OCI-LY7 (cell line): ENCODE data around the gene FBXO11. TPM values are rescaled to one million over a fixed set of nuclear protein-coding genes. Genes with fewer than 3 reads are reported as not detected.

Experiments used
- BruUV-seq: library from RNA; stranded (reverse); fragments of 400-500 nt; replicated peaks from 2 replicates; lab custom pipeline; 2021; lab: Mats Ljungman, UMichigan
- CTCF ChIA-PET: fragments of 300-600 bp; sonication (Branson Sonifier 250); formaldehyde crosslinking; loops from one replicate; lab custom pipeline; 2022; ENCODE audit warnings: antibody characterized with exemption; ENCODE audit not compliant: unreplicated experiment; lab: Charles Lee
- POLR2A ChIA-PET: fragments of 300-600 bp; sonication (Branson Sonifier 250); formaldehyde crosslinking; loops from one replicate; lab custom pipeline; 2022; ENCODE audit warnings: antibody characterized with exemption; lab: Charles Lee
- DNase-seq: peaks from one replicate; pipeline ENCODE4 v3.0.0-alpha.2; 2015; ENCODE audit warnings: low spot score
- H2AFZ ChIP-seq: fragments of 200-600 bp; sonication (generic), shearing (Covaris generic); 2 replicates; pipeline ENCODE4 v1.6.1; 2014; ENCODE audit warnings: mild to moderate bottlenecking, antibody characterized with exemption, low read length, moderate library complexity
- H3K27ac ChIP-seq: fragments of 200-600 bp; sonication (generic); 2 replicates; pipeline ENCODE4 v1.5.1; 2014; ENCODE audit warnings: mixed run types, low read depth, mild to moderate bottlenecking, moderate library complexity, low read length, inconsistent platforms; ENCODE audit not compliant: poor library complexity, severe bottlenecking
- H3K36me3 ChIP-seq: fragments of 200-600 bp; sonication (generic); 2 replicates; pipeline ENCODE4 v1.6.1; 2014; ENCODE audit warnings: mild to moderate bottlenecking, antibody characterized with exemption, low read length, moderate library complexity, mixed read lengths; ENCODE audit not compliant: insufficient read depth
- H3K4me1 ChIP-seq: fragments of 200-600 bp; sonication (generic); 2 replicates; pipeline ENCODE4 v1.5.1; 2014; ENCODE audit warnings: mild to moderate bottlenecking, low read length; ENCODE audit not compliant: insufficient read depth, poor library complexity, severe bottlenecking
- H3K4me2 ChIP-seq: fragments of 200-600 bp; sonication (generic); 2 replicates; pipeline ENCODE4 v1.6.1; 2014; ENCODE audit warnings: mild to moderate bottlenecking, low read length
- H3K4me3 ChIP-seq: fragments of 200-600 bp; sonication (generic); 2 replicates; pipeline ENCODE4 v1.5.1; 2014; ENCODE audit warnings: mild to moderate bottlenecking, low read depth, low read length; ENCODE audit not compliant: poor library complexity, severe bottlenecking
- H3K79me2 ChIP-seq: fragments of 200-600 bp; sonication (generic); 2 replicates; pipeline ENCODE4 v1.6.1; 2016; ENCODE audit warnings: low read depth, mild to moderate bottlenecking, low read length, moderate library complexity, mixed read lengths; ENCODE audit not compliant: insufficient read depth
- H3K9me2 ChIP-seq: fragments of 200-600 bp; sonication (generic); 2 replicates; pipeline ENCODE4 v1.6.1; 2016; ENCODE audit warnings: mild to moderate bottlenecking, low read length, mixed read lengths; ENCODE audit not compliant: insufficient read depth
- H3K9me3 ChIP-seq: fragments of 200-600 bp; sonication (generic); 2 replicates; pipeline ENCODE4 v1.6.1; 2014; ENCODE audit warnings: mild to moderate bottlenecking, mixed run types, low read length, mixed read lengths
- H4K20me1 ChIP-seq: fragments of 200-600 bp; sonication (generic); 2 replicates; pipeline ENCODE4 v1.6.1; 2014; ENCODE audit warnings: mild to moderate bottlenecking, antibody characterized with exemption, low read length, moderate library complexity, mixed read lengths; ENCODE audit not compliant: insufficient read depth
- CTCF ChIP-seq: fragments of 200-600 bp; sonication (generic); conservative IDR thresholded peaks from 2 replicates; pipeline ENCODE4 v1.5.1; 2014; ENCODE audit warnings: mild to moderate bottlenecking, antibody characterized with exemption, low read length, moderate library complexity, mixed read lengths
- EZH2phosphoT487 ChIP-seq: fragments of 200-600 bp; sonication (generic); IDR thresholded peaks from 2 replicates; pipeline ENCODE4 v1.6.1; 2018; ENCODE audit warnings: low read depth, borderline replicate concordance, mild to moderate bottlenecking, mixed run types, antibody characterized with exemption, low read length, moderate library complexity, mixed read lengths
- intact Hi-C: fragments of 100-400 bp; cut with micrococcal nuclease; formaldehyde crosslinking; loops from one replicate; pipeline ENCODE4 v1.10.0; 2022; ENCODE audit not compliant: unreplicated experiment
- total RNA-seq, 2 experiments: library from RNA; depleted of rRNA in 1 of 2; stranded (reverse); fragments of >200 nt in 1 of 2; shearing (Covaris generic) in 1 of 2; gene quantifications; 2 replicates each; pipeline ENCODE4 v1.2.3, GENCODE V29; 2014 to 2022

Gene FBXO11
- total RNA-seq, 2 experiments from 2014 or later = 31.9 to 73.2 TPM

GRCh38 chr2:47870641-47871540, 35.4 kb downstream of the FBXO11 start:
- intact Hi-C loops = no loop called here
- no peaks in the 10 kb centered on the region for H3K9me2 ChIP-seq
- ChIA-PET POLR2A (interaction anchor here (0.6 to 1.6 kb wide), 7 partner anchors 8 to 568 kb away, joined by 3 to 8 read pairs (median 3); partner anchors contain the start of gene FBXO11), CTCF (no interaction called here)
- H3K27ac ChIP-seq = no peak overlapping the region
- H3K4me3 ChIP-seq = no peak overlapping the region
- H3K4me2 ChIP-seq = no peak overlapping the region
- H3K4me1 ChIP-seq = peaks cover 17% of the 10 kb centered on the region
- no TSS peak for BruUV-seq
- DNase-seq = no peak
- H3K79me2 ChIP-seq = peaks cover 84% of the 10 kb centered on the region
- no peak overlapping the region for H2AFZ ChIP-seq
- H3K9me3 ChIP-seq = no peaks in the 10 kb centered on the region
- TF ChIP-seq CTCF (no peak), EZH2phosphoT487 (no peak)
- H4K20me1 ChIP-seq = peaks cover 21% of the 10 kb centered on the region
- peaks cover 49% of the 10 kb centered on the region for H3K36me3 ChIP-seq

GRCh38 chr2:47869859-47870595, 36.3 kb downstream of the FBXO11 start:
- peaks cover 27% of the 10 kb centered on the region for H4K20me1 ChIP-seq
- peaks cover 84% of the 10 kb centered on the region for H3K79me2 ChIP-seq
- peaks cover 49% of the 10 kb centered on the region for H3K36me3 ChIP-seq
- H3K9me2 ChIP-seq = no peaks in the 10 kb centered on the region
- H3K4me3 ChIP-seq = no peak overlapping the region
- BruUV-seq = no TSS peak
- H3K4me1 ChIP-seq = peaks cover 26% of the 10 kb centered on the region
- no peak overlapping the region for H3K4me2 ChIP-seq
- no peak overlapping the region for H3K27ac ChIP-seq
- ChIA-PET CTCF (no interaction called here), POLR2A (interaction anchor here (0.6 to 1.6 kb wide), 3 partner anchors 10 to 17 kb away, joined by 3 to 8 read pairs (median 5); no protein-coding TSS in a partner anchor)
- H2AFZ ChIP-seq = no peak overlapping the region
- intact Hi-C loops = no loop called here
- H3K9me3 ChIP-seq = no peaks in the 10 kb centered on the region
- DNase-seq = no peak
- TF ChIP-seq CTCF (no peak), EZH2phosphoT487 (no peak)
